Measurements from ENCODE around the gene HNRNPH2.

HNRNPH2 gene

GRCh38 chrX:101462892-101463291 lies 54.9 kb downstream of the HNRNPH2 start:
- peak; percentile 30 for DNase-seq (ENCODE audit: low spot score)
